Right forelimb (tissue), 1 donor: Measurements from ENCODE around the gene C19orf81.

Experiments
- DNase-seq: peaks from one replicate; pipeline ENCODE4 v3.0.0-alpha.2; 2018

Gene C19orf81

DNA sequence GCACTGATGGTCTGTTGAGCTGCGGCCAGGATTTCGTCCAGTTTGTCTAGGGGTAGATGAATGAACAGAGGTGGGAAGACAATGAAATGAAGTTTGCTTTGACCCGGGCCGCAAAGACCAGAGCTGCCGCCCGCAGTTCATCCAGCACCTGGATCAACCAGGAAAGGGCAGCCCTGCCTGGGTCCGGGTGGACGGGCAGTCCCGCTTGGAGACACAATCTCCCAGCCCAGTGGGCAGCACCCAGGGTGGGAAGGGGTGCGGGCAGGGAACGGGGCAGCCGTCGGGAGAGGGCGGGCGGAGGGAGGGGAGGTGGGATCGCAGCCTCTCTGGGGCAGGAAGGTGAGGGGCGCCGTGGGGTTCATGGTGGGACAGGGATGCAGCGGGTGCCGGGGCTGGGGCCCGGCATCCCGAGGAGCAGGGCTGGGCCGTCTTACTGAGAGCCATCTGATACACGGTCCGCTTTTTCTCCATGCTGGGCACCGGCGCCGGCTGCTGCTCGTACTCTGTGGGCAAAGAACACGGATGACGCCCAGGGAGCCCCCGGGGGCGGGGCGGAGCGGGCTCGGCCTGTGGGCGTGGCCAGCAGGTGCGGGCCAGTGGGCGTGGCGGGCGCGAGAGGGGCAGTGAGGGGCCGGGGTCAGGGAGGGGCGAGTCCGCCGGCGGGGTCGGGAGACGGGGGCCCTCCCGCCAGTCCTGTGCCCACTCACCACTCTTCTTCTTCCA is 37.2 kb downstream of the C19orf81 start:
- DNase-seq = no peak

DNA sequence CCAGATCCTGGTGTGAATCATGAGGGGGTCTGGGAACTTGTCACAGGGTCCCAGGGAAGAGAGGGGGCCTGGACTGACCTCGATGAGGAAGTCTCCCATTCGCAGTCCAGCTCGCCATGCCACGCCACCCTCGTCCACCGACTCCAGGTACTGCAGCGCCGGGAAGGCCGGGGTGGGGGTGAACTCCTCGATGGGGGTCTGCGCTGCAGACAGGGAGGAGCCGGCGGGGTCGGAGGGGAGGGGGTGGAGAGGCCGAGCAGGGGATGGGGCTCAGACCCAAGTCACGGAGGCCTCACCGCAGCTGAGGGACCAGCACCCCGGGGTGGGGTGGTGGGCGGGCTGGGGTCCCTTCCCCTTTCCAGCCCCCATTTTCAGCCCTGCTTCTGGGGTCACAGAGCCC is 39.5 kb downstream of the C19orf81 start:
- DNase-seq = no peak

- DNase-seq = no peak
These were observed 41.2 kb downstream of the C19orf81 start for GRCh38 chr19:50690439-50690838.

- no peak for DNase-seq
These were observed 44.1 kb downstream of the C19orf81 start for GRCh38 chr19:50693064-50693975.

GRCh38 chr19:50694815-50695145 is 45.5 kb downstream of the C19orf81 start:
- no peak for DNase-seq

- DNase-seq = peak; percentile 60
These were observed 46.2 kb downstream of the C19orf81 start for GRCh38 chr19:50695251-50696093.

GRCh38 chr19:50696094-50696483 is 46.8 kb downstream of the C19orf81 start:
- no peak for DNase-seq

DNA sequence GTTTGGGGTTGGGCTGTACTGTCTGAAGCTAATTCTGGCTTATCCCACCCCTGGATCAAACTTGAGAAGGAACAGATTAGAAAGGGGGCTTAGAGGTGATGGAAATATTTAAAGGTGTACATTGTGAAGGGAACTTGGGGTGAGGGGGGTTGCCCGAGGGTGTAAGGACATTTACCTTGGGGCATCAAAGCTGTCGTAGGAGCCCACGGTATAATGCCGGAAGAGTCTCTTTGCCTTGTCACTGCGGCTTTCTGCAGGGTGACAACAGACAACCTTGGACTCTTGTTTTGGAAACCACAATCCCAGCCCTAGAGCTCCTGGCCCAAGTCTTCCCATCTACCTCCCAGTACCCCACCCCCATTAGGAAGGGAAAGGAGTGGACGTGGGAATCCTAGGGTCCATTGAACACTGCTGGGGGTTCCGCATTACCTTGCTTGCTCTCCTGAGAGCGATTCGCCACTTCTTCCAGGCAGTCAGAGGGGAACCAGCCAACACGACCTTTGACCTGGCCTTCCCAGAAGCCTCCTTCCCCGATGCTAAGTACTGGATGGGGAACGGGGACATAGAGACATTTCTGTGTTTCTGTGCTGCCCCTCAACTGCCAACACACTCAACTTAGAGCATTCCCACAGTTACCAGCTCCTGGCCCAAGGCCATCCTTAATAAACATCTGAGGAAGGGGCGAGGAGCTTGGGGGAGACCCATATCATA is 48.3 kb downstream of the C19orf81 start:
- no peak for DNase-seq

DNA sequence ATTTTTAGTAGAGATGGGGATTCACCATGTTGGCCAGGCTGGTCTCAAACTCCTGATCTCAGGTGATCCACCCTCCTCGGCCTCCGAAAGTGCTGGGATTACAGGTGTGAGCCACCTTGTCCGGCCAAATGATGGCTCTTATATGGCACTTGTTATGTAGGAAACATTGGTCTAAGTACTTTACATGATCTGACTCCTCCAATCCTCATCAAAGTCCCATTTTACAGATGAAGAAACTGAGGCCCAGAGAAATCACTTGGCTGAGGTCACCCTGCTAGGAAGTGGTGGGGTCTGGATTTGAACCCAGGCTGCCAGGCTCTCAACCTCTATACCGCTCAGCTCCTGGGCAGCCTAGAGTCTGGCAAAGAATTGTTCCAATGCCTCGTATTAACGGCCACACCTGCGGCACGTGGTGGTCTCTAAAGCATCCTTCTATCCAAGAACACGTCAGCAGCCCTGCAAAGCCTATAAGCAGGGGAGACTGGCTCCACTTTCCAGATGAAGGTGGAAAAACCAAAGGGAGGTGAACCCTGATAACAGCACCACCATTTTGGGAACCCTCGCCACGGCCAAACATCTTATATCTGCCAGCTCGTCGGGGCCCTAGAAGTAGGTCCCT is 52.2 kb downstream of the C19orf81 start:
- no peak for DNase-seq

- DNase-seq = no peak
These were observed 53.1 kb downstream of the C19orf81 start for GRCh38 chr19:50702158-50702870.

DNA sequence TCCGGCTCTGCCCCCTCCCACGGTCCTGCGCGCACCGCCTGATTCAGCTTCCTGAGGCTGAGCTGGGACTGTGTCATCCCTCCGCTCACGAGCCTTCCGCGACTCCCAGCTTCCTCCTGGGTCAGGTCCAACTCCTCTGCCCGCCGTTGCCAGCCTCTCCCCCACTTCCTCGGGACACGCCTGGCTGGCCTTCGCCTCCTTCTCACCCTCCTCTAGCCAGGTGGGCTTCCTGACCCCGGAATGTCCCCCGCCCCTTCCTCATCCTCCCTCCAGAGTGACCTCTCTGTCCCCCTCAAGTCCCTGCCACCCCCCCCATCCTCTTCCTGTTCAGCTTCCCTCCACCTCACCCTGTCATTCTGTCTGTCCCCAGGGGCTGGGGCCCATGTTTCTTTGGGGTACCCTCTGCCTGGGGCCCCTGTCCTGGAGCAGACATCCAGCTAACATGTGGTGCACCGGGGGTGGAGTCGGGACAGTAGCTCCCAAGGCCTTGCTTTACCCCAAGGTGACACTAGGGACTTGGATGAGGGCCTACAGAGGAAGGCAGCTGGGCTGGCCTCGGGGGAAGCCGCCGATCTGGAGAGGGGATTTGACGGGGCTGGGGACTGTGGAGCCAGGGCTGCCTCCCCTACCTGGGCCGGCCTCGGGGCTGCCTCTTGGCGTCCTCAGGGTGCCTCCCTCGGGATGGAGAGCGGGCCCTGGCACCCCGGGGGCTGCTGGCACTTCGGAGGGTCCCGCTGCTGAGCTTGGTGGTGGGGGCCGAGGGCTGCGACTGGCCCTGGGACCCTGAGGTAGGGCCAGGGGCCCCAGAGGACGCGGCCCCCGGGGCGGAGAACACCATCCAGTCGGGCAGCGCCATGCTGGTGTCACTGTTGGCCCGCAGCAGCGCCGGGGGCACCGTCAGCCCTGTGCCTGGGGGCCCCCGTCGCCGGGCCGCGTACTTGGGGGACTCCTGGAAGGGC is 53.9 kb downstream of the C19orf81 start:
- DNase-seq = no peak

DNA sequence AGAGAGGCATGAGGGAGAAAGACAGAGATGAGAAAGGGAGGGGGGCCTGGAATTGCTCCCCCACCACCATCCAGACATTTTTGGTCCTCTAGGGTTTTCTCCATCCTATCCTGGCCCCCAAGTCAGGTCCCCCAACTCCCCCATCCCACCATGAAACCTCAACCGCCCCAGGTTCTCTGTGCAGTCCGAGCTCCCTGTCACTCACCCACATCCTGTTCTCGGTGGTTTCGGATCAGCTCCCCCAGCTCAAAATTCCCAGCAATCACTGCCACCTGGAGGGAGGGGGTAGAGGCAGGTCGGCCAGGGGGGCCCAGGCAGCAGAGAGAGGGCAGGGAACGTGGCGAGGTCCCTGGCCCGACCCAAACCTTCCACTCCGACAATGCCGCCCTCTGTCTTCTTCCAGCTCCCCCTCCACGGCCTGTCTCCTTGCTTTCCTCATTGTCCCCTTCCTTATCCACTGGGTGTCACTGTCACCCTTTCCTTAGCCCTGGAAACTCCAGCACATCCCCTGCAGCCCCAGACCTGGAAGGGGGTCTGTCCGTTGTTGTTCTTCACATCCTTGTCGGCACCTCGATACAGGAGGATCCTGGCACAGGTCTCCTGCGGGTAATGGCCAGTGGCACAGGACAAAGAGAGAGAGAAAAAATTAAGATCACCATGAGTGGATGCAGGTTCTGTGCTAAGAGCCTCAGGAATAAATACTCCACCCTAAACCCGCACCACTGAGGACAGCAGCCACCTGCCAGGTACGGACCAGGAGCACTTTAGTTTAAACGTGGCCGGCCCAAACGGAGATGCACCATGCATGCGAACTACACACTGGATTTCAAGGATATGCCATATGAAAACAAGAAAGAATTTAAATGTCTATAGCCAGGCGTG is 54.9 kb downstream of the C19orf81 start:
- DNase-seq = no peak

- DNase-seq = no peak
These were observed 56.3 kb downstream of the C19orf81 start for GRCh38 chr19:50705422-50706019.

DNA sequence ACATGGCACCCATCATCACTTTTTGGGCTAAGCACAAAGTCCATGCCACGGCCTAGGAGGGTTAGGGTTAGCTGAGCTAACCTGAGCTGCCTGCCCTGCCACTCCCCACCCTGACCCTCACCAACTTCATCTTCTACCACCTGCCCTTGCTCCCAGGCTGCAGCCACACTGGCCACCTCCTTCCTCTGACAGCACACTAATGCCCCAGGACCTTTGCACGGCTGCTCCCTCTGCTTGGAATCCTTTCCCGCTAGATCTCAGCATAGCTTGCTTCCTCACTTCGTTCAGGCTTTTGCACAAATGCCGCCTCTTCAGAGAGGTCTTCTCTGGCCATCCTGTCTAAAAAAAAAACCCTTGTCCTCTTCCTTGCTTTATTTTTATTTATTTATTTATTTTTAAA is 57.1 kb downstream of the C19orf81 start:
- DNase-seq = no peak

- no peak for DNase-seq
These were observed 59.1 kb downstream of the C19orf81 start for GRCh38 chr19:50708179-50708879.
